GM12873 (cell line): ENCODE measurements around the gene ATP10B.

Source experiments
- CTCF ChIP-seq: IDR thresholded peaks from 2 replicates; pipeline ENCODE4 v1.5.1; 2012; ENCODE audit warnings: low read depth, mild to moderate bottlenecking, moderate library complexity, low read length, control low read depth; ENCODE audit not compliant: insufficient read depth; ENCODE audit errors: missing control alignments

The ATP10B gene

GRCh38 chr5:160703547-160704189 is 148.3 kb downstream of the ATP10B start:
- TF ChIP-seq CTCF, result no peak

GRCh38 chr5:160702934-160703333 is 149.1 kb downstream of the ATP10B start:
- TF ChIP-seq CTCF, result no peak

GRCh38 chr5:160702311-160702803 is 149.7 kb downstream of the ATP10B start:
- no peak for TF ChIP-seq CTCF

- TF ChIP-seq CTCF, result no peak
Observed at GRCh38 chr5:160701403-160701802, 150.6 kb downstream of the ATP10B start.

GRCh38 chr5:160699301-160699700 is 152.7 kb downstream of the ATP10B start:
- TF ChIP-seq CTCF, result no peak

GRCh38 chr5:160697281-160697680 is 154.7 kb downstream of the ATP10B start:
- no peak for TF ChIP-seq CTCF

- no peak for TF ChIP-seq CTCF
Observed at GRCh38 chr5:160694896-160695295, 157.1 kb downstream of the ATP10B start.
